ENCODE measurements around the gene CFAP410. TPM values are rescaled to one million over a fixed set of nuclear protein-coding genes. Genes with fewer than 3 reads are reported as not detected.

CFAP410 gene
- total RNA-seq, 1 donor from 2014 or later, result 10.4 TPM

GRCh38 chr21:44286086-44286715, 53.0 kb downstream of the CFAP410 start:
- Mint-ChIP-seq H3K4me3 (ENCODE audit: unreplicated experiment) (no peak overlapping the region), H3K36me3 (ENCODE audit: low read depth, unreplicated experiment) (no peaks in the 10 kb centered on the region), H3K27ac (ENCODE audit: unreplicated experiment) (no peak overlapping the region), H3K4me1 (ENCODE audit: low read depth, unreplicated experiment) (no peaks in the 10 kb centered on the region), H3K9me3 (ENCODE audit: unreplicated experiment) (no peaks in the 10 kb centered on the region), H3K27me3 (ENCODE audit: low read depth, unreplicated experiment) (peaks cover 32% of the 10 kb centered on the region)
- no peak for TF ChIP-seq EZH2 (IDR thresholded peaks at IDR 0.05; ENCODE audit: insufficient read depth, low read length)
- TF ChIP-seq, protein P1, sequence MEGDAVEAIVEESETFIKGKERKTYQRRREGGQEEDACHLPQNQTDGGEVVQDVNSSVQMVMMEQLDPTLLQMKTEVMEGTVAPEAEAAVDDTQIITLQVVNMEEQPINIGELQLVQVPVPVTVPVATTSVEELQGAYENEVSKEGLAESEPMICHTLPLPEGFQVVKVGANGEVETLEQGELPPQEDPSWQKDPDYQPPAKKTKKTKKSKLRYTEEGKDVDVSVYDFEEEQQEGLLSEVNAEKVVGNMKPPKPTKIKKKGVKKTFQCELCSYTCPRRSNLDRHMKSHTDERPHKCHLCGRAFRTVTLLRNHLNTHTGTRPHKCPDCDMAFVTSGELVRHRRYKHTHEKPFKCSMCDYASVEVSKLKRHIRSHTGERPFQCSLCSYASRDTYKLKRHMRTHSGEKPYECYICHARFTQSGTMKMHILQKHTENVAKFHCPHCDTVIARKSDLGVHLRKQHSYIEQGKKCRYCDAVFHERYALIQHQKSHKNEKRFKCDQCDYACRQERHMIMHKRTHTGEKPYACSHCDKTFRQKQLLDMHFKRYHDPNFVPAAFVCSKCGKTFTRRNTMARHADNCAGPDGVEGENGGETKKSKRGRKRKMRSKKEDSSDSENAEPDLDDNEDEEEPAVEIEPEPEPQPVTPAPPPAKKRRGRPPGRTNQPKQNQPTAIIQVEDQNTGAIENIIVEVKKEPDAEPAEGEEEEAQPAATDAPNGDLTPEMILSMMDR (IDR thresholded peaks at IDR 0.05; ENCODE audit: insufficient read depth, low read depth, low read length), result no peak
- no peak overlapping the region for H3K9ac ChIP-seq (ENCODE audit: low read length)
- no peak for DNase-seq (ENCODE audit: low read depth)
- no peak for FAIRE-seq
- no peak overlapping the region for H2AFZ ChIP-seq (ENCODE audit: low read depth, low read length)
- no peaks in the 10 kb centered on the region for H3K79me2 ChIP-seq (ENCODE audit: insufficient read depth, low read length)
- H4K20me1 ChIP-seq (ENCODE audit: insufficient read depth, low read length), result no peaks in the 10 kb centered on the region
- H3K4me2 ChIP-seq (ENCODE audit: low read length), result no peak overlapping the region
- no peak overlapping the region for H3K27ac ChIP-seq (ENCODE audit: low read depth, low read length)
- H3K4me3 ChIP-seq (ENCODE audit: insufficient read depth, low read depth, low read length), result no peak overlapping the region
- H3K36me3 ChIP-seq (ENCODE audit: insufficient read depth, low read length), result no peaks in the 10 kb centered on the region
- H3K27me3 ChIP-seq (ENCODE audit: insufficient read depth, low read length), result peaks cover 2% of the 10 kb centered on the region
- no peaks in the 10 kb centered on the region for H3K4me1 ChIP-seq (ENCODE audit: insufficient read depth, low read length)
- no peaks in the 10 kb centered on the region for H3K9me3 ChIP-seq (ENCODE audit: insufficient read depth, low read depth, low read length)

DNA sequence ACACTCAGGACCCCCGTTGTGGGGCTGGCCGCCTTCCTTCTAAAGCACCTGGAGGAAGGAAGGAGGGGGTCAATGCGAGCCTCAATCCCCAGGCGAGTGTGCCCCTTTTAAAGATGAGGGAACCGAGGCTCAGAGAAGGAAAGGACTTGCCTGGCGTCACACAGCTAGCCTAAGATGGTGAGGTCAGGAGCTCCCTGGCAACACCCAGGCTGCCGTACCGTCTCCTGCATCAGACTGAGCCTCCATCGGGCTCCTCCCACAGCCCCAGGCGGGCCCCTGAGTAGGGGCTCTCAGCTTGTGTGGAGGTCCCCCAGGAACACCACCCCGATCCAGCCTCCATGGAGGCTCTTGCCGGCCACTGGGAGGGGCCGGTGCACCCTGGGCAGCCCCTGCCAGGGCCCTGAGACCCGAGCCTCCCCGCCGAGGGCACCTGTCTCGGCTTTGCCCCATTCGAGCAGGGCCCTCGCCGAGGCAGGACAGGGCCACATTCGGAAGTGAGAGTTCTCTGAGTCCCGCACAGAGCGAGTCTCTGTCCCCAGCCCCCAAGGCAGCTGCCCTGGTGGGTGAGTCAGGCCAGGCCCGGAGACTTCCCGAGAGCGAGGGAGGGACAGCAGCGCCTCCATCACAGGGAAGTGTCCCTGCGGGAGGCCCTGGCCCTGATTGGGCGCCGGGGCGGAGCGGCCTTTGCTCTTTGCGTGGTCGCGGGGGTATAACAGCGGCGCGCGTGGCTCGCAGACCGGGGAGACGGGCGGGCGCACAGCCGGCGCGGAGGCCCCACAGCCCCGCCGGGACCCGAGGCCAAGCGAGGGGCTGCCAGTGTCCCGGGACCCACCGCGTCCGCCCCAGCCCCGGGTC, 53.8 kb downstream of the CFAP410 start, which contains the start of gene AIRE:
AIRE (plus strand) TSS at position 739 of the 855 bp plus-strand sequence. CDS start 131 bp downstream, outside the sequence.
- no peak for FAIRE-seq
- Histone ChIP-seq H3K36me3 (ENCODE audit: insufficient read depth, low read length) (no peaks in the 10 kb centered on the region), H3K79me2 (ENCODE audit: insufficient read depth, low read length) (no peaks in the 10 kb centered on the region), H3K9me3 (ENCODE audit: insufficient read depth, low read depth, low read length) (no peaks in the 10 kb centered on the region), H3K4me1 (ENCODE audit: insufficient read depth, low read length) (no peaks in the 10 kb centered on the region), H2AFZ (ENCODE audit: low read depth, low read length) (no peak within 1 kb of the TSS), H4K20me1 (ENCODE audit: insufficient read depth, low read length) (no peaks in the 10 kb centered on the region), H3K27me3 (ENCODE audit: insufficient read depth, low read length) (peaks cover 2% of the 10 kb centered on the region), H3K4me2 (ENCODE audit: low read length) (peak within 1 kb of the TSS; percentile 60), H3K4me3 (ENCODE audit: insufficient read depth, low read depth, low read length) (no peak within 1 kb of the TSS), H3K9ac (ENCODE audit: low read length) (no peak within 1 kb of the TSS), H3K27ac (ENCODE audit: low read depth, low read length) (no peak within 1 kb of the TSS)
- Mint-ChIP-seq H3K27me3 (ENCODE audit: low read depth, unreplicated experiment) (peaks cover 27% of the 10 kb centered on the region), H3K9me3 (ENCODE audit: unreplicated experiment) (no peaks in the 10 kb centered on the region), H3K4me1 (ENCODE audit: low read depth, unreplicated experiment) (no peaks in the 10 kb centered on the region), H3K36me3 (ENCODE audit: low read depth, unreplicated experiment) (no peaks in the 10 kb centered on the region), H3K4me3 (ENCODE audit: unreplicated experiment) (no peak within 1 kb of the TSS), H3K27ac (ENCODE audit: unreplicated experiment) (no peak within 1 kb of the TSS)
- no peak for DNase-seq (ENCODE audit: low read depth)
- TF ChIP-seq, protein P1 (IDR thresholded peaks at IDR 0.05; ENCODE audit: insufficient read depth, low read depth, low read length), result no peak
- TF ChIP-seq EZH2 (IDR thresholded peaks at IDR 0.05; ENCODE audit: insufficient read depth, low read length), result peak; percentile 35

Data from astrocyte (in vitro differentiated cells and primary cell).